Kidney (tissue), 14 donors: ENCODE measurements around the gene NLRP9. TPM values are rescaled to one million over a fixed set of nuclear protein-coding genes. Genes with fewer than 3 reads are reported as not detected.

Experiments
- DNase-seq, 5 donors: peaks; one replicate each; pipeline ENCODE4 v3.0.0-alpha.2; 2013 to 2020
- FAIRE-seq: peaks from 2 replicates; lab custom pipeline; 2012; peaks lifted over from hg19 to GRCh38; lab: Jason Lieb, UNC
- H3K27ac ChIP-seq, 2 donors: one replicate each; pipeline ENCODE4 v1.7.0; 2013; ENCODE audit warnings: low read depth in 2 of 2, low read length in 2 of 2, inconsistent platforms in 1 of 2
- H3K27me3 ChIP-seq: one replicate; pipeline ENCODE4 v1.7.1; 2013; ENCODE audit warnings: low read length, inconsistent platforms; ENCODE audit not compliant: control insufficient read depth, insufficient read depth
- H3K36me3 ChIP-seq, 3 donors: one replicate each; pipeline versions ENCODE4 v1.7.0 to v1.7.1; 2013; ENCODE audit warnings: low read length in 3 of 3, control low read depth in 1 of 3, inconsistent platforms in 1 of 3; ENCODE audit not compliant: insufficient read depth in 3 of 3, control insufficient read depth in 2 of 3
- H3K4me1 ChIP-seq, 3 donors: one replicate each; pipeline versions ENCODE4 v1.7.0 to v1.7.1; 2013; ENCODE audit warnings: low read length in 3 of 3, inconsistent platforms in 1 of 3, low read depth in 1 of 3; ENCODE audit not compliant: control insufficient read depth in 2 of 3, insufficient read depth in 2 of 3
- H3K4me3 ChIP-seq, 3 donors: one replicate each; pipeline versions ENCODE4 v1.7.0 to v1.8.1; 2013; ENCODE audit warnings: low read length in 3 of 3, control low read depth in 1 of 3, inconsistent platforms in 1 of 3
- H3K9ac ChIP-seq, 3 donors: one replicate each; pipeline versions ENCODE4 v1.7.0 to v1.7.1; 2013; ENCODE audit warnings: low read length in 3 of 3, control low read depth in 1 of 3, inconsistent platforms in 1 of 3
- H3K9me3 ChIP-seq, 3 donors: one replicate each; pipeline versions ENCODE4 v1.7.0 to v1.7.1; 2013; ENCODE audit warnings: low read length in 3 of 3, control low read depth in 1 of 3, inconsistent platforms in 1 of 3; ENCODE audit not compliant: control insufficient read depth in 2 of 3, insufficient read depth in 1 of 3
- CTCF ChIP-seq: IDR thresholded peaks from 3 replicates; pipeline ENCODE4 v1.5.1; 2012; ENCODE audit warnings: mild to moderate bottlenecking, moderate library complexity, borderline replicate concordance; ENCODE audit not compliant: insufficient read depth; ENCODE audit errors: extremely low read depth
- intact Hi-C: fragments of 100-400 bp; cut with DNase I; formaldehyde crosslinking; loops from one replicate; pipeline ENCODE4 v1.11.1; 2022
- polyA plus RNA-seq: library from polyadenylated mRNA; stranded (reverse); fragments of 350-450 nt; fragmentation: Illumina TruSeq; extraction: RNeasy Lipid Tissue Mini Kit (QIAGEN cat#74804); gene quantifications from one replicate; pipeline ENCODE4 v1.2.3, GENCODE V29; 2014; ENCODE audit warnings: low read depth, low replicate concordance; ENCODE audit not compliant: insufficient read depth
- total RNA-seq: library from RNA; stranded (reverse); fragmentation: NEBNext Ultra II Directional; extraction: Animal tissue kit (Norgen Biotek cat#: 25700); gene quantifications from one replicate; pipeline ENCODE4 v1.2.1, GENCODE V29; 2021
- donor health status: control.
- donor health status: control.
- donor health status: control.
- donor health status: control.
- donor health status: control.
- donor health status: DM: yes; HTN: yes; CAD: no.
- donor health status: Normal renal cell carcinoma (clear cell type).

NLRP9 gene
- total and polyA plus RNA-seq, 2 donors from 2014 or later = 0.09 TPM; not detected in 1

- Histone ChIP-seq H3K9ac (no peak overlapping the region), H3K36me3 (peaks cover 0 to 10% (median 3%) of the 10 kb centered on the region in 3 donors), H3K27ac (no peak overlapping the region), H3K27me3 (no peaks in the 10 kb centered on the region), H3K4me3 (no peak overlapping the region), H3K9me3 (no peaks in the 10 kb centered on the region), H3K4me1 (no peaks in the 10 kb centered on the region)
- TF ChIP-seq CTCF = no peak
- intact Hi-C loops = no loop called here
- FAIRE-seq (no peak), DNase-seq (peak in 1 of 5 donors; percentile 33)
These were observed 36.0 kb downstream of the NLRP9 start for GRCh38 chr19:55702131-55702627.

DNA sequence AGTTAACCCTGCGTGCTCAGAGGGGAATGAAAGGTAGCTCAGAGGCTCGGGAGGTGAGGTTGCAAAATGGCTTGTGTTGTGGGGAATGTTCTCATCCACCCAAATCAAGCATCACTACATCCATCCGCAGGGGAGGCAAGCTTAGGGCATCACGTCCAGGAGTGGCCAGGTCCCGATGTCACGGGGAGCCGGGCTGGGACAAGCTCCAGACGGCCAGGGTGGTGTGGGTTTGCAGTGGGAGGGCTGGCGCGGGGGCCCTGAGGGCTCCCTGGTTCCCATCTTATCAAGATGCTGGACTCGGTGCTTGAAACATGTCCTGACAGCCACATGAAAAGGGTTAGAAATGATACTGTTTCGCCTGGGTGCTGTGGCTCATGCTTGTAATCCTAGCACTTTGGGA, 37.4 kb downstream of the NLRP9 start:
- intact Hi-C loops = no loop called here
- no peak overlapping the region for H3K4me3 ChIP-seq
- H3K4me1 ChIP-seq = no peaks in the 10 kb centered on the region
- no peak for DNase-seq
- no peak for FAIRE-seq
- no peak for TF ChIP-seq CTCF
- H3K36me3 ChIP-seq = peaks cover 0 to 13% (median 9%) of the 10 kb centered on the region in 3 donors
- no peak overlapping the region for H3K9ac ChIP-seq
- no peaks in the 10 kb centered on the region for H3K9me3 ChIP-seq
- no peak overlapping the region for H3K27ac ChIP-seq
- no peaks in the 10 kb centered on the region for H3K27me3 ChIP-seq

DNA sequence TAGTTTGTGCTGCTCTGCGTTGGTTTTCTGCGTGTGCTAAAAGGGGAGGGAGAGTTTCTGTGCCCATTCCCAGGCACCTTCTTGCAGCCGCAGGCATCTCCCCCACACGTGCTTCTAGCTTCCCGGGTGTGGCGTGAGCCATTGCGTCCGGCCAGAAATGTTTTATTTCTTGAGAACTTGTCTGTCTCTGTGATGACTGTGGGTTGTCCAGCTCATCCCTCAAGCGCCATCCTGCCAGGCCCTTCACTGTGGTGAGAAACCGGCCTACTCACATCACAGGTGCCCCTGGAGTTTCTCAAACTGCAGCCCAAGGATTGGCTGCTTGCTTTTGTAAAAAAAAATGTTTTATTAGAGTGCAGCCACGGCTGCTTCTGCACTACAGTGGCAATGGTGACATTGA, 39.0 kb downstream of the NLRP9 start:
- TF ChIP-seq CTCF = no peak
- no peak for FAIRE-seq
- intact Hi-C loops = no loop called here
- no peak overlapping the region for H3K9ac ChIP-seq
- peaks cover 0 to 21% (median 10%) of the 10 kb centered on the region in 3 donors for H3K36me3 ChIP-seq
- DNase-seq = no peak
- no peak overlapping the region for H3K4me3 ChIP-seq
- H3K27me3 ChIP-seq = no peaks in the 10 kb centered on the region
- no peaks in the 10 kb centered on the region for H3K9me3 ChIP-seq
- no peak overlapping the region for H3K27ac ChIP-seq
- H3K4me1 ChIP-seq = no peaks in the 10 kb centered on the region

DNA sequence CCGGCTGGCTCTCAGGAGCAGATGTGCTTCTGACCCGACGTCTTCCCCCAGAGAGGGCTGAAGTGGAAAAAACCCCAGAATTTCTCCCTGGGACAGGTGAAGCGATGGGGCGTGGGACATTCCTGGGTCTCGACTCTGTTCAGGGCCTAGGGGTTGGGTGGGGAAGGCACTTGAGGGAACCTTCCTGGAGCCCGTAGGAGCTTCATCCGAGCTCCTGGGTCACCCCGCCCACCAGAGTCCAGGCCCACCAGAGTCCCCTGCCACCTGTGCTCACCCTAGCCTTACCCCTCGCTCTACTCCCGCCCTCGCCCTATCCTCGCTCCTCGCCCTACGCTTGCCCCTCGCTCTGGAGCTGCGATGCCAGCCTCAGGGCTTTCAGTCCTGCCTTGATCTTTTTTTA, 39.9 kb downstream of the NLRP9 start:
- DNase-seq (no peak), FAIRE-seq (no peak)
- no peaks in the 10 kb centered on the region for H3K9me3 ChIP-seq
- no peak overlapping the region for H3K27ac ChIP-seq
- no peaks in the 10 kb centered on the region for H3K4me1 ChIP-seq
- H3K4me3 ChIP-seq = no peak overlapping the region
- intact Hi-C loops = no loop called here
- H3K9ac ChIP-seq = no peak overlapping the region
- peaks cover 0 to 29% (median 11%) of the 10 kb centered on the region in 3 donors for H3K36me3 ChIP-seq
- TF ChIP-seq CTCF = no peak
- H3K27me3 ChIP-seq = no peaks in the 10 kb centered on the region
